GM12873 (cell line): ENCODE measurements around the gene MYBPH.

Experiments used
- CTCF ChIP-seq: IDR thresholded peaks from 2 replicates; pipeline ENCODE4 v1.5.1; 2012; ENCODE audit warnings: low read depth, mild to moderate bottlenecking, moderate library complexity, low read length, control low read depth; ENCODE audit not compliant: insufficient read depth; ENCODE audit errors: missing control alignments

Gene MYBPH

GRCh38 chr1:203208181-203208580 is 32.6 kb upstream of the MYBPH start:
- TF ChIP-seq CTCF = no peak

- TF ChIP-seq CTCF = no peak
These were observed 32.1 kb upstream of the MYBPH start for GRCh38 chr1:203207751-203208150.

- TF ChIP-seq CTCF = no peak
These were observed 30.6 kb upstream of the MYBPH start for GRCh38 chr1:203206129-203206687.

- TF ChIP-seq CTCF = no peak
These were observed 29.1 kb upstream of the MYBPH start for GRCh38 chr1:203204756-203205155.

GRCh38 chr1:203202431-203203245 is 27.0 kb upstream of the MYBPH start:
- no peak for TF ChIP-seq CTCF

- no peak for TF ChIP-seq CTCF
These were observed 26.0 kb upstream of the MYBPH start for GRCh38 chr1:203201516-203202205.

- no peak for TF ChIP-seq CTCF
These were observed 25.3 kb upstream of the MYBPH start for GRCh38 chr1:203200916-203201315.
